ENCODE results near the gene WWTR1.

The WWTR1 gene

DNA sequence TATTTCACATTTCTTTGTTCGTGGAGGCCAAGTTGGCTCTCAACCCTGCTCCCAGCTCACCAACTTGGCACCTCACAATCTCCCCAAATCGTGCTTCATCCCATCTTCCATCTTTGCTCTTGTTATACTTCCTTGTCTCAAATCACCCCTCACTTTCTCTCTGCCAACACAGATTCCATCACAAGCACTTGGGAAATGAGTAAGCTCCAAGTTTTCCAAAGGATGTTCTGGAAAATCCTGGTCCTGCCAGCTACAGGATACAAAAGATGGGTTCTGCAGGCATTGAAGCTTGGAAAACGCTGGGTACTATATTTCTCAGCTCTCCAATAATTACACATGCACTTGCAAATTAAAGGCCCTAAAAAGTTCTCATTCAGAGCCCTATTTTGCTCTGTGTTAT lies 187.4 kb downstream of the WWTR1 start:
- DNase-seq (ENCODE audit: low read depth) = no peak

DNA sequence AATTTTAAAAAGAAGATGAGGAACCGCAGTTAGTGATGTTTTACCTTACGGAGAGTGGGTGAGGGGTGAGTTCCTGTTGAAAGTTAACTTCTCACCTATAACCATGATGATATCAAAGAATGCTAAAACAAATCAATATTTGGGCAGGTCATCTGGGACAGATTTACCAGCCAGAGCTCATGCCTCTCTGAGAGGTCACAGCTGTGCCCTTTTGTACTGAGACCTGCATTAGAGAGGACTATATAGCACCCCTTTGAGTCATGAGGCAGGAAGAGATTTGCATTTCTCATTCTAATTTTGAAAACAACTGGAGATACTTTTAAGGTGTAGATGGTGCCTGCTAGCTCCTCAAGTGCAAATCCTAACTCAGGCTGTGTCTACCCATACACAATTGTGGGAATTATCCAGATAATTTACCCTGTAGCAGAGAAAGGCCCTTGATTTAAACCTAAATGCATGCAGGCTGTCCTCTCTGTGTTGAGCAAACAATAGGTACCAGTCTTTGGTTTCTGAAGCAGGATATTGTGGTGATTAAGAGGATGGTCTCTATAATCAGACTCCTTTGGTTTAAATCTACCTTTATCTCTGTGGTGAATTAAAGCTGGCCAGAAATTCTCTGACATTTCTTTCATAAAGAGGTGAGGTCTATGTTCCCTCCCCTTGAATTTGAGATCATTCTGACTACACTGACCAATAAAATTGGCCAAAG lies 189.2 kb downstream of the WWTR1 start:
- DNase-seq (ENCODE audit: low read depth) = no peak
